ENCODE data around the gene CSGALNACT2.

GRCh38 chr10:43203448-43204041 is 65.3 kb downstream of the CSGALNACT2 start:
- TF ChIP-seq, protein P1, sequence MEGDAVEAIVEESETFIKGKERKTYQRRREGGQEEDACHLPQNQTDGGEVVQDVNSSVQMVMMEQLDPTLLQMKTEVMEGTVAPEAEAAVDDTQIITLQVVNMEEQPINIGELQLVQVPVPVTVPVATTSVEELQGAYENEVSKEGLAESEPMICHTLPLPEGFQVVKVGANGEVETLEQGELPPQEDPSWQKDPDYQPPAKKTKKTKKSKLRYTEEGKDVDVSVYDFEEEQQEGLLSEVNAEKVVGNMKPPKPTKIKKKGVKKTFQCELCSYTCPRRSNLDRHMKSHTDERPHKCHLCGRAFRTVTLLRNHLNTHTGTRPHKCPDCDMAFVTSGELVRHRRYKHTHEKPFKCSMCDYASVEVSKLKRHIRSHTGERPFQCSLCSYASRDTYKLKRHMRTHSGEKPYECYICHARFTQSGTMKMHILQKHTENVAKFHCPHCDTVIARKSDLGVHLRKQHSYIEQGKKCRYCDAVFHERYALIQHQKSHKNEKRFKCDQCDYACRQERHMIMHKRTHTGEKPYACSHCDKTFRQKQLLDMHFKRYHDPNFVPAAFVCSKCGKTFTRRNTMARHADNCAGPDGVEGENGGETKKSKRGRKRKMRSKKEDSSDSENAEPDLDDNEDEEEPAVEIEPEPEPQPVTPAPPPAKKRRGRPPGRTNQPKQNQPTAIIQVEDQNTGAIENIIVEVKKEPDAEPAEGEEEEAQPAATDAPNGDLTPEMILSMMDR (IDR thresholded peaks at IDR 0.05; ENCODE audit: poor library complexity): no peak
- TF ChIP-seq EZH2phosphoT487 (IDR thresholded peaks at IDR 0.05; ENCODE audit: low read depth, severe bottlenecking, unreplicated experiment): no peak
- no peak for TF ChIP-seq EZH2 (IDR thresholded peaks at IDR 0.05; ENCODE audit: borderline replicate concordance)
